ENCODE data around the gene MDH1B.
"Not testable (repeated sequence)": the region's sequence is repeated elsewhere in the genome, so short reads cannot be mapped to it uniquely, and the experiment has no call there.

MDH1B gene

GRCh38 chr2:206766057-206766930, 1.2 kb upstream of the MDH1B start:
- DNase-seq (ENCODE audit: low spot score): no peak

DNA sequence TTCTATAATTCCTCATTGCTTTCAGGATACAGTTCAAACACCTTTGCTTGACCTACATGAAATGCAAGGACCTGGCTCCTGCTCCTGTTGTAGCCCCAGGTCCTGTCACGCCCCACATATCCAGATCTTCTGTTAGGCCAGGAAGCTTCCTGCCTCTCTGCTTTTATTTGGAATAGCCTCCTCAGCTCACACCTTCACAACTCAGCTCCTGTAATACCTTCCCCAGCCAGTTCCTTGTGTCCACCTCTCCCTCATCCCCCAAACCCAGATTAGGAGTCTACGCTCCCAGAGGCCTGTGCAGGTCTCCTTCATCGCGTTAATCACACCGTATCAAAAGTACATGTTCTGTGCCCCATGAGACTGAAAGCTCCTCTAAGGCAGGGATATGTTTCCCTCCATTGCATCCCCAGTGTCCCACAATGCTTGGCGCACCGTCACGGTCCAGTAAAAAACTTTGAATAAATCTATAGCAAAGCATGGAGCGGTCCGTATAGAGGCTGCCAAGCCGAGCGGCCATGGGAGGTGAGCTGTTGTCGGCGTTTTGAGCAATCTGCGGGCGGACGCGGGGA, 371 bp downstream of the MDH1B start:
- DNase-seq (ENCODE audit: low spot score): no peak

- no peak for DNase-seq (ENCODE audit: low spot score)
Observed at GRCh38 chr2:206756816-206757215, 8.3 kb downstream of the MDH1B start.

DNA sequence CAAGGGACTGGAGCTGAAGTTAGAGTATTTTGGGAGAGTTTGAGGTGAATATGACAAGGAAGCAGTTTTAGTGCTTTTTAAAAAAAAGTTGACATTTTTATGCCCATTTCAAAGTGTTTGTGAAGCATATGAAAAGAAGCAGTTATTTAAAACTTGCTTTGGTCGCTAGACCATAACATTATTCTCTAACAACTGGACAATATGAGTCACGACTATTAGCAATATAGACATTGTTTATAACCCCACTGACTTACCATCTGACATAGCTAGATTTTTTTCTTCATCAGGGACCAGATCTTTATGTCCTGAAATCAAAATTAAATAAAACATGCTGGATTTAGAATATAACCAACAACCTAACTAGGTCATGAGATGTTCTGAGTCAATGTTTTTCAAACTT, 24.3 kb downstream of the MDH1B start:
- DNase-seq (ENCODE audit: low spot score): no peak

GRCh38 chr2:206739271-206739670, 25.9 kb downstream of the MDH1B start:
- DNase-seq (ENCODE audit: low spot score): no peak

DNA sequence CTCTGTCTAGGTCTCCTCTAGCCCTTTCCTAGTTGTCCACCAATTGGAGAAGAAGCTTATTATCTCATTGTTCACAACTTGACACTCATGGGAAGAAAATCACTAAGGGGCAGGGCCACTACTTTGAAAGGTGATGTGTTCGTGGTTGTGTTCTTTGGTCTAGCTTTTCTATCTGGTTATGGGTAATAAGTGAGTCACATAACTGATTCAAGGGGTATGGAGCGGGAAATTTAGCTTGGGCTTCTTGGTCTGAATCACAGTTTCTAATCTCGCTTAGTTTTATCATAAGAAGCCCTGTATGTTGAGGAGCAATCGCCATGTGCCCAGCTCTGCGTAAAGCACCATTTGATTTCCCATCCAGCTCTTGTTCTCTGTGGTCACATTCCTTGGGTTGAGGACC, 28.2 kb downstream of the MDH1B start:
- no peak for DNase-seq (ENCODE audit: low spot score)

- no peak for DNase-seq (ENCODE audit: low spot score)
Observed at GRCh38 chr2:206733341-206733740, 31.8 kb downstream of the MDH1B start.

GRCh38 chr2:206728277-206729199, 36.6 kb downstream of the MDH1B start:
- no peak for DNase-seq (ENCODE audit: low spot score)

- no peak for DNase-seq (ENCODE audit: low spot score)
Observed at GRCh38 chr2:206727287-206727686, 37.8 kb downstream of the MDH1B start.

DNA sequence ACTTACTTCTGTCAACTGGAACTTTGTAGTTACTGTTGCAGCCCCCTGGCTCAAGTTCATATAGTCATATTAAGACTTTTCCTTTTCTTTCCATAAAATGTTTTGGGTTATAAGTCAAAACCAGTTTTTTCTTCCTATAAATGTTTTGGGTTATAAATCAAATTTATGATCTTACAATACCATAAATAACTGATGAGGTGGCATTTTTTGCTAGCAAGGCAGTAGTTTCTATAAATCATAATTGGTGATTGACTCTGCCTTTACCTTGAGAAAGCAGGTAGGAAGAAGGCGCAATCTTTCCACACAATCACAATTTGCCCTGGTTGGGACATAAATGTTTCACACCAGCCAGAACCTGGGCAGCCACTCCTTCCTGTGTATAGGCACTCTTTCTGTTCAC, 41.8 kb downstream of the MDH1B start:
- no peak for DNase-seq (ENCODE audit: low spot score)

GRCh38 chr2:206721256-206721920, 43.7 kb downstream of the MDH1B start:
- DNase-seq (ENCODE audit: low spot score): no peak

GRCh38 chr2:206718296-206718695, 46.8 kb downstream of the MDH1B start, which contains the start of gene DYTN:
Gene DYTN, minus strand, starts transcription at chr2:206718396. Its CDS starts 117 bp downstream, at chr2:206718279.
- no peak for DNase-seq (ENCODE audit: low spot score)

DNA sequence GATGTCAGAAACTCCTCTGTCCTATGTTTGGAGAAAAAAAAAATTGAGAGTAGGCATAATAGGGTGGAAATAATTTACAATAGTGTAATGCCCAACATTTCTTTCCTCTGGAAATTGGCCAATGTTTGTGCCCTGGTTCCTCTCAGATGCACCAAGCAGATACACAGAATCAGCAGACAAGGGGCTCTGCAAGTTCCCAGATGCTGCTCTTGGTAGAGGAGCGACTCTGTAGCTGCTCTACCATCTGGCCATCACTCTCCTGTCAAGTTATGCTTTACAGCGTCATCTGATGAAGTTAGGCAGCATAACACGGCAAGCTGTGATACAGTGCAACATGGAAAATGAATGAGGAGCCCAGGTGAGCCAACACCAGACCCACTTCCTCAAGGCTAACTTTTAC, 48.5 kb downstream of the MDH1B start:
- no peak for DNase-seq (ENCODE audit: low spot score)

DNA sequence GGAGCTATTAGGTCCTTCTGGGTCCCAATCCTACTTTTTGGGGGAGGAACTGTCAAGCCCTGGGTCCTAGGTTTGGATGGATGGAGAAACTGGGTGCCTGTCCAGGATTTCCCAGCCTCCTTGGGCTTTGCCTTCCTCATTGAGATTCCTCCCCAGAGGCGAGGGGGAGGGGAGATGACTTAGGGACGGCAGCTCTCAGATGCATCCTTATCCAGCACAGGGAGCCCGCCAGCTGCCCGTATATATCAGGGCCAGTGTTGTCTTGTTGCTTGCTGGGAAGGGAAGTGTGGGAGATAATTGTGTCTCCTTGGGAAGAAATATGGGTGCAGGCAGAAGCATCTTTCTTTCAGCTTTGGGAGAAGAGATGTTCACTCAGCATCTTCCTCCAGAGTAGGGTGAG, 49.9 kb downstream of the MDH1B start:
- DNase-seq (ENCODE audit: low spot score): not testable (repeated sequence)

GRCh38 chr2:206713746-206714145, 51.4 kb downstream of the MDH1B start:
- DNase-seq (ENCODE audit: low spot score): no peak

- no peak for DNase-seq (ENCODE audit: low spot score)
Observed at GRCh38 chr2:206708286-206708685, 56.8 kb downstream of the MDH1B start.

- DNase-seq (ENCODE audit: low spot score): no peak
Observed at GRCh38 chr2:206707164-206707701, 57.9 kb downstream of the MDH1B start.

DNA sequence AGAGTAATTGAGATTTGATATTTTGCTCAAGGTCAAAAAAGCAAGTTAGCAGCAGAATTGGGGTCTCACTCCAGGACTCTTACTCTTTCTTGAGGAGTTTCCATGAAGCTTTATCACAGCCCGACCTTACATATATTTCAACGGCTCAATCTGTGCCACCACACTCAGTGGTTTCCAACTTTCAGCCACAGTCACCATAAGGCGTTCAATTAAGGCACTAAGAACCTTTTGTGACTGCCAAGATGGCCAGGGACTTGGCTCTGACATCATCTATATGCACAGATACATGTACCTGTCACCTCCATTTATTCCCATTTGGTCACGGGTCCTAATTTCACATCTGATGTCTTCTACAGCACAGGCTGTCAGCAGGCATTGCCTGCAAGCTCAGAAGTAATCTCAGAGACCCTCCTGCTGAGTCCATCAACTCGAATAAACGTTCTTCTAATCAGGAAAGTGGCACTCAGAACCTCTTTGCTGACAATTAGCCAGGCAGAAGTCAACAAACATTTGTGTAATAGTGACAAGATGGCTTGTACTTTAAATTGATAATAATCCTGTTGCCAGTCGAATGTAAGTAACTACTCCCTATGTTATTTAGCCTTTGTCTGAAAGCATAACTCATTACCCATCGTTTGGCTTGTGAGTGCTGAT, 63.0 kb downstream of the MDH1B start:
- DNase-seq (ENCODE audit: low spot score): no peak

DNA sequence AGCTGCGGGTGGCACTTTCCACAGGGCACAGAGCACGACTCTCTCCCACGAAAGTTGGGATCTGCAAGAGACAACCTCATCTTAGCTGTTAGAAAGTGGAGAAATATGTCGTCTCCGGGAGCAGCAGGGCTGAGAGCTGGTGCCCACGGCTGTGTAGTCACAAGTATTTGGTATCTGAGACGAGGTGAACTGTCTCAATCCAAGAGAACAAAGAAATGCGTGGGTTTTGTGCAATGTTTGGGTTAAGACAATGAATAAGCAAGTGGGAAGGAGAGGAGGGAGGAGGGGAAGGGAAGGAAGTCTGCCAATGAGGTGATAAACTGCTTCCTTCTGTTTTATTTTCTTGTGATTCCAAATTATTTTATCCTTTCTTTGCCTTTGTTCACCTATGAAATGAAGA, 65.0 kb downstream of the MDH1B start:
- DNase-seq (ENCODE audit: low spot score): no peak

DNA sequence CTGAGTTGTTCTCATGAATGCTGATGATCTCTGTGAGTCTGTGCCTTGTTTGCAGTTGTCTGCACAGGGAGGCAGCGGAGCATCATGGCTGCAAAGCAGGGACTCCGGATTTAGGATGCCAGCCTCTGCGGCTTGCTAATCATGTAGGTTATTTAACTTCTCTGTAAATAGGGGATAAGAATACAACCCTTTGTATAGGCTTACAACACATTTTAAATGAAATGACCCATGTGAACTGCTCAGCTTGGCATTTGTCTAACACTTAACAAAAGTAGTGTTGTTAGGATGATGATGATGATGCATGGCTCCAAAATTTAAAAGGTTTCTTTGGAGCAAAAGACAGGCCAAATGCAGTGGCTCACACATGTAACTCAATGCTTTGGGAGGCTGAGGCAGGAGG, 66.3 kb downstream of the MDH1B start:
- DNase-seq (ENCODE audit: low spot score): no peak

DNA sequence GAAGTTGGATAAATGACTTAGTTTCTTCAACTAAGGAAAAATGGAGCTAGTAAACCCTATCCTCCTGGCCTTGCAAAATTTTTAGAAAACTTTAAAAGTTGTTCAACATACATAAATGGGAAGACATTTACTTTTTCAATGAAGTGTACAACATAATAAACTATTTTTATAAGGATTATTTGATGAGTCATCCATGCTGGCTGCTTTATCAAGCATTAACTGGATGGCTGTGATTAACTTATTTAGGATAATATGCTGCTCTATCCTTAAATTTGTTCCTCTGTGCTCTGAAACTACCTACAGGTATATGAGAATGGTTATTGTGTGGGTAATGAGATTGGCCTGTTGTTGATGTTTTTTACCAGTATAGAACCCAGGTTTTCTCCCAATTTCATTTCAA, 68.2 kb downstream of the MDH1B start:
- DNase-seq (ENCODE audit: low spot score): no peak
